Subcutaneous adipose tissue (tissue), 4 donors: ENCODE results near the gene LNPEP. TPM values are rescaled to one million over a fixed set of nuclear protein-coding genes. Genes with fewer than 3 reads are reported as not detected.

Experiments
- CTCF ChIP-seq: fragments of 450-650 bp; IDR thresholded peaks from one replicate; pipeline ENCODE4 v1.5.1; 2016; ENCODE audit warnings: low read depth, mild to moderate bottlenecking, control low read depth, antibody characterized with exemption, moderate library complexity
- total RNA-seq, 4 donors: library from RNA; depleted of rRNA; stranded (reverse); fragments of >200 nt; gene quantifications; one replicate each; pipeline ENCODE4 v1.1.0, GENCODE V29; 2016

Gene LNPEP
- 100 to 1,000 TPM in 2 of 4 donors, 10 to 100 TPM in 2; 74.0 to 135 (median 94.5) TPM for total RNA-seq

GRCh38 chr5:96935559-96936430 is at the start of gene LNPEP:
Gene LNPEP, plus strand, starts transcription at chr5:96936080. Its CDS starts 76 bp downstream, at chr5:96936156.
- no peak for TF ChIP-seq CTCF

- TF ChIP-seq CTCF, result no peak
Measured at GRCh38 chr5:96893342-96893741, 42.5 kb upstream of the LNPEP start.

- TF ChIP-seq CTCF, result no peak
Measured at GRCh38 chr5:96896276-96896675, 39.6 kb upstream of the LNPEP start.

GRCh38 chr5:96896806-96897205 is 39.1 kb upstream of the LNPEP start:
- no peak for TF ChIP-seq CTCF

- TF ChIP-seq CTCF, result no peak
Measured at GRCh38 chr5:96901384-96901783, 34.5 kb upstream of the LNPEP start.

- no peak for TF ChIP-seq CTCF
Measured at GRCh38 chr5:96901841-96902240, 34.0 kb upstream of the LNPEP start.

GRCh38 chr5:96902876-96903275 is 33.0 kb upstream of the LNPEP start:
- no peak for TF ChIP-seq CTCF
